BE2C (cell line): ENCODE data around the gene THEMIS.

Source experiments
- DNase-seq: peaks from one replicate; pipeline ENCODE4 v3.0.0-alpha.2; 2020
- H3K27me3 ChIP-seq: fragments of 250-450 bp; sonication (Bioruptor Pico); 2 replicates; pipeline ENCODE4 v1.5.1; 2020; ENCODE audit warnings: mild to moderate bottlenecking
- H3K36me3 ChIP-seq: fragments of 250-450 bp; sonication (Bioruptor Pico); 2 replicates; pipeline ENCODE4 v1.5.1; 2020; ENCODE audit warnings: mild to moderate bottlenecking
- H3K4me1 ChIP-seq: fragments of 250-450 bp; sonication (Bioruptor Pico); 2 replicates; pipeline ENCODE4 v1.5.1; 2020
- H3K4me3 ChIP-seq: 2 replicates; pipeline ENCODE4 v1.5.1; 2011; ENCODE audit warnings: low read depth, low read length
- H3K9me3 ChIP-seq: fragments of 250-450 bp; sonication (Bioruptor Pico); 2 replicates; pipeline ENCODE4 v1.5.1; 2020
- CTCF ChIP-seq: IDR thresholded peaks from 2 replicates; pipeline ENCODE4 v1.5.1; 2012; ENCODE audit warnings: mild to moderate bottlenecking, low read depth, low read length

Gene THEMIS

GRCh38 chr6:127878115-127878514 is 22.7 kb downstream of the THEMIS start:
- no peaks in the 10 kb centered on the region for H3K9me3 ChIP-seq
- no peaks in the 10 kb centered on the region for H3K36me3 ChIP-seq
- no peaks in the 10 kb centered on the region; the same call in 1 of the 2 replicates for H3K4me1 ChIP-seq
- no peaks in the 10 kb centered on the region for H3K27me3 ChIP-seq
- TF ChIP-seq CTCF = no peak
- no peak overlapping the region for H3K4me3 ChIP-seq
- DNase-seq = no peak

GRCh38 chr6:127877231-127877630 is 23.6 kb downstream of the THEMIS start:
- Histone ChIP-seq H3K4me3 (no peak overlapping the region), H3K4me1 (no peaks in the 10 kb centered on the region; the same call in 1 of the 2 replicates)
- no peak for TF ChIP-seq CTCF

GRCh38 chr6:127869772-127870404 is 31.0 kb downstream of the THEMIS start:
- H3K27me3 ChIP-seq = no peaks in the 10 kb centered on the region
- no peaks in the 10 kb centered on the region for H3K9me3 ChIP-seq
- no peaks in the 10 kb centered on the region for H3K36me3 ChIP-seq
- no peak for TF ChIP-seq CTCF
- no peaks in the 10 kb centered on the region for H3K4me1 ChIP-seq
- DNase-seq = no peak
- H3K4me3 ChIP-seq = no peak overlapping the region

More at GRCh38 chr6:127877231-127877630, 23.6 kb downstream of the THEMIS start:
- no peaks in the 10 kb centered on the region for H3K27me3 ChIP-seq
- no peak for DNase-seq
- no peaks in the 10 kb centered on the region for H3K9me3 ChIP-seq
- no peaks in the 10 kb centered on the region for H3K36me3 ChIP-seq

GRCh38 chr6:127869183-127869582 is 31.7 kb downstream of the THEMIS start:
- Histone ChIP-seq H3K27me3 (no peaks in the 10 kb centered on the region), H3K36me3 (no peaks in the 10 kb centered on the region), H3K4me3 (no peak overlapping the region), H3K9me3 (no peaks in the 10 kb centered on the region), H3K4me1 (no peaks in the 10 kb centered on the region)
- TF ChIP-seq CTCF = no peak
- no peak for DNase-seq

- Histone ChIP-seq H3K4me3 (no peak overlapping the region), H3K36me3 (no peaks in the 10 kb centered on the region), H3K4me1 (no peaks in the 10 kb centered on the region), H3K27me3 (no peaks in the 10 kb centered on the region), H3K9me3 (no peaks in the 10 kb centered on the region)
- DNase-seq = no peak
- no peak for TF ChIP-seq CTCF
These were observed 32.5 kb downstream of the THEMIS start for GRCh38 chr6:127868338-127868737.

- Histone ChIP-seq H3K4me1 (no peaks in the 10 kb centered on the region), H3K4me3 (no peak overlapping the region), H3K36me3 (no peaks in the 10 kb centered on the region), H3K9me3 (no peaks in the 10 kb centered on the region), H3K27me3 (no peaks in the 10 kb centered on the region)
- no peak for TF ChIP-seq CTCF
- no peak for DNase-seq
These were observed 34.1 kb downstream of the THEMIS start for GRCh38 chr6:127866766-127867165.
